Cerebellar cortex (tissue), 1 donor: Measurements from ENCODE around the gene FBP1.
A peak's percentile ranks its signal among the peaks of the same experiment; 100 is the strongest.

Experiments used
- DNase-seq: peaks from one replicate; pipeline ENCODE4 v3.0.0-alpha.2; 2015; ENCODE audit warnings: low spot score

Gene FBP1

DNA sequence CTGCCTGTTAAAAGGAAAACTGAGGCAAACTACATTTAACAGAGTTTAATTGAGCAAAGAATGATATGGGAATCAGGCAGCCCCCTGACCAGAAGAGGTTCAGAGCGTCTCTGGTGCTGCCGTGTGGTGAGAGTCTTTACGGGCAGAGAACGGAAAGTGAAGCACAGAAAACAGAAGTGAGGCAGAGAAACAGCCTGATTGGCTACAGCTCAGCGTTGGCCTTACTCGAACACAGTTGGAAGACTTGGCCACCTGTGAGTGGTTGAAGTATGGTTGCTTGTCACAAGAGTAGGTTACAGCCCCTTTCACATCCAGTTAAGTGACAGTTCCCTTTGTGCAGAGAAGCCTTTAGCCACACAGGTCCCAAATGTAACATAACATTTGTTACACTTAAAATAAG, 16.9 kb upstream of the FBP1 start:
- DNase-seq = peak; percentile 67

DNA sequence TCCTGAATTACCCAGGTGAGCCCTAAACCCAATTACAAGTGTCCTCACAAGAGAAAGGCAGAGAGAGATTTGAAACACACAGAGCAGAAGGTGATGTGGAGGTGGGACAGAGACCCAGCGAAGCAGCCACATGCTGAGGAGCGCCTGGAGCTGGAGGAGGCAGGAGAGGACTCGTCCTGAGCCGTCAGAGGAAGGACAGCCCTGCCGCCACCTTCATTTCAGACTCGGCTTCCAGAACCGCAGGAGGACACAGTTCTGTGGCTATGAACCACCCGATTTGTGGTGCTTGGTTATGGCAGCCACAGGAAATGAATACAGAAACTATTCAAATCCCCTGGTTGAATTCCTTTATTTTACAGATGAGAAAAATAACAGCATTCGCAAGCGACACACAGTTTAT, 16.4 kb upstream of the FBP1 start:
- no peak for DNase-seq

DNA sequence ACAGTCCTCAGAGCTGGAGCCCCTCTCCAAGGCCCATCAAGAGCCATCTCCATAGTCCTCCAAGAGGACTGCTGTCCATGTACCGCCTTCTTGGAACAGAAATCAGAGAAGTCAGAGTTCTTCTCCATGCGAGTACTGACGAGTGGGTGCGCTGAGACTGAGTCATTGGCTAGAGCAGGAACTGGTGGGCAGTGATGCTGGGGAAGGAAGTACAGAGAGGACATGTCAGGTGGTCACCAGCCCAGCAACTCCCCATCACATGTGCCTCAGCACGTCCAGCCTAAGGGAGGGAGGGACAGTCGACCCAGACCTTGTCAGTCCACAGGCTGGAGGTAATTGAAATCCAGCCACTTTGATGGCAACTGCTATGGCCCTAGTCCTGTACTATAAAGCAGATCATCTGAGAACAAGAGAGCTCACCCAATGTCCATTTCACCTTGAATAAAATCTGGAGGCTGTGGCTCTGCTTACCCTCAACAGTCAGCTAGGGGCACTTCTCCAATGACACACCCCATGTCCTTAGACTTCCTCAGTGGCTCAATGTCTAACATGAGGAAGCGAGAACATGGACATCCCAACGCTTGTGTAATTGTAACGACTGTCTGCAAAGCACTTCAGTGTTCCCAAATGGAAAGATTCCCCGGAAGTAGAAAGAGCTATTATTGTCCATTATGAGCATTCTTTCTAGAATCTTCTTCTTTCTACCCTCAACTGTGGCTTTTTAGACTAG, 15.0 kb upstream of the FBP1 start:
- DNase-seq = no peak

DNA sequence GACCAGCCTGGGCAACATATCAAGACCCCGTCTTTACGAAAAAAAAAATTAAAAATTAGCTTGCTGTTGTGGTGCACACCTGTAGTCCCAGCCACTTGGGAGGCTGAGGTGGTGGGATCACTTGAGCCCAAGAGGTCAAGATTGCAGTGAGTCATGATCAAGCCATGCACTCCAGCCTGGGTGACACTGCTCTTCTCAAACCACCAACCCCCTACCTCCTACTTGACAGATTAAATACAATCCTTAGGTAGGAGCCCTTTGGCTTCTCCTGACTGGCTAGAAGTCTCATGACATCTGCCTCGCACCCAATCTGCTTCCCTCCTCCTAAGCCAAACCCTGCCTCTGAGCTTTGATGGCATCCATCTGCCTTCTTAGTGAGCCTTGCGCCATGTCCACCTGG, 11.6 kb upstream of the FBP1 start:
- DNase-seq = no peak

DNA sequence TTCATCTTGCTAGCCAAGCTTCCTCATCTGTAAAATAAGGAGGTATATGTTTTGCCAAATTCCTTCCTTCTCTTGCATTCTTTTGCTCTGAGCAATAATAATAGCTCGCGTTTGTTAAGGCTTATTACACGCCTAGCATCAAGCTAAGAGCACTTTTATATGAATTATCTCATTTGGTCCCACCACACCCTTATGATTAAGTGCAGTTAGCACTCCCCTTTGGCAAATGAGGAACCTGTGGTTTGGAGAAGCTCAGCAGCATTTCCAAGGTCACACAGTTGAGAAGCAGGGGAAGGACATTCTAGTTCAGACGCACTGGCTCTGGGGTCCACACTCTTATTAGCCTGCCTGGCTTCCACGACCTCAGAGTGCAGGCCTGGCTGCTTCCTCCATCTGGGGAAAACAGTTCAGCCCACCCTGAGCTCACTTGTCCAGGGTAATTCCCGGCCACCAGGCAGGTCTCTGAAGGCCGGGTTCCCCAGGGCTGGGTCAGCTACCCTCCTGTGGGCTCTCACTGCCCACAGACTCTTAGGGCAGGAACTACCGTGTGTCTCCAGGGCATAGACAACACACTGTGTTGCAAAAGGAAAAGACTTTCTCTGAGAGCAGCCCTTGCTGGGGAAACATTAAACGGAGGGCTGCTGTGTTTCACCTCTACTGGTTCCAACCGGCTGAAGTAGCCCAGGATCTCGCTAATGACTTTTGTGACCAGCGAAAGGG, 9.9 kb upstream of the FBP1 start:
- DNase-seq = no peak

DNA sequence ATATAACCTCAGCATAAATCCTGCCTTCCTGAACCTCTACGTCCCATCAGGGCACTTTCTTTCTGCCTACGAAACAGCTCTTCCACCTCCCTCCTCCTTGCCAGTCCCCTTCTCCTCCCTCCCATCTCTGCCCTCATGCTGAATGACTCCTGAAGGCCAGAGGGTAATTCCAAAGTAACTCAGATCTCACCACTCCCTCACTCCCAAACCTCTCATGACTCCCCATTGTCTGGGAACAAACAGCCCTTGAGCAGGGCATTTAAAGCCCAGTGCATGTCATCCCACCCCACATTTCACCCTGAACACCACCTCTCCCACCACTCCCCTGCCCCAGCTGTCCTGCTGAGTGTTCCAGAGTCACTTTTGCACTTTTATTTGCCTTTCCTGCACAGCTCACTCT, 8.9 kb upstream of the FBP1 start:
- DNase-seq = no peak

DNA sequence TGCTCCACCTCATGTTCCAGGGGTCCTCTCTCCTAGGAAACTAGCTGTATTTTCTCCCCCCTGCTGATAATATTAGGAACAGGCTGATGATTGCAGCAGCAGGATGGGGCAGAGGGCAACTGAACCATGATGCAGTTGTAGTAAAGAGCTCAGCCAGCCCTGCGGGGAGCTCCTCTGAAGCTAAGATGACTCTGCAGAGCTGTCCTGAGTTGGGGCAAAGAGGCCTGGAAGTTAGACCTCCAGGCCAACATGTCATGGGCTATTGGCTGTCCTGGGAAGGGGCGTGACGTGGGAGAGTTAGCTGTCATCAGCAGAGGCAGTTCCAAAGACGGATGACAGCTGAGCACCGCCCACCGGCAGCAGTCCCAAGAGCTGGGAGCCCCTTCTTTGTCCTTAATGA, 6.6 kb upstream of the FBP1 start:
- DNase-seq = peak; percentile 78

DNA sequence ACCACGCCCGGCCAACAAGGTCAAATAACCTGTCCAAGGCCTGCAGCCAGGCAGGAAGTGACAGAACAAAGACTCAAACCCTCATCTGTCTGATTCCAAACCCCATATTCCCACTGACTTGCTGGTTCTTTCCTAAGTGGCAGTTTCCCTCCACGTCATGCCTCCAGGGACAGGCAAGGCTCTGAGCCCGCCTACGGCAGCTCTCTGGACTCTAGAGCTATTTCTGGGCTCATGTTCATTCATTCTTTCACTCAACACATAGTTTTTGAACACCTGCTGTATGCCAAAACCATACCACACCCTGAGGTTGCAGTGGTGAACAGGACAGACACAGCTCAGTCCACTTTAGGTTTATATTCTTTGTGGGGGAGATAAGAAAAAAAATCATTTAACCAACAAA, 5.2 kb upstream of the FBP1 start:
- no peak for DNase-seq

DNA sequence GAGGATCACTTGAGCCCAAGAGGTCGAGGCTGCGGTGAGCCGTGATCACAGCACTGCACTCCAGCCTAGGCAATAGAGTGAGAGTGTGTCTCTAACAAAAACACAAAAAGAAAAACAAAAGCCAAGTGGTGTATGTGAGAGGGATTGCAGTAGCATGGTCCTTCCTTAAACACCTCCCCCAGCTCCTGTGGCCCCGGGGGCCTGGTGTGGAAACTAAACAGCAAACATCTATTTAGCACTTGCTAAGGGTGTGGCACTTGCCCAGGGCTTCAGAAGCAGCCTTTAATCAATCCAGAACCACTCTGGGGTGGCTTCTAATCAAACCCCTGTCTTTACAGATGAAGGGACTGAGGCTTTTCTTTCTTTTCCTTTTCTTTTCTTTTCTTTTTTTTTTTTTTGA, 4.4 kb upstream of the FBP1 start:
- DNase-seq = no peak

DNA sequence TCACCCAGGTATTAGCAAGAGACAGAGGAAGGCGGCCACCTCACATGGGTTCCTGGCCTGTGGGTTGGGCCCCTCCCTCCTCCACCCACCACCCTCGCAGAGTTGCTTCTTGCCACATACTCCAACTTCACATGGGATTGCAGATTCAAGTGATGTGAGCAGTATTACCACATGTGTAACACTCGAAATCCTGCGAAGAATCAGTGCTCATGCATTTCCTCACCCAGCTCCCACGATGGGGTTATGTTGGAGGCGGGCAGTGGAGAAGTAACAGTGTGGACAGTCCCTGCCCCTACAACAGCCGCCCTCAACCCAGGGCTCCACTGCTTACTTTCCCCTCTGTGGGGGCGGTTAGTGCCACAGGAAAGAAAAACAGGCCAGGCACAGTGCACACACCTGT, 3.9 kb upstream of the FBP1 start:
- no peak for DNase-seq

DNA sequence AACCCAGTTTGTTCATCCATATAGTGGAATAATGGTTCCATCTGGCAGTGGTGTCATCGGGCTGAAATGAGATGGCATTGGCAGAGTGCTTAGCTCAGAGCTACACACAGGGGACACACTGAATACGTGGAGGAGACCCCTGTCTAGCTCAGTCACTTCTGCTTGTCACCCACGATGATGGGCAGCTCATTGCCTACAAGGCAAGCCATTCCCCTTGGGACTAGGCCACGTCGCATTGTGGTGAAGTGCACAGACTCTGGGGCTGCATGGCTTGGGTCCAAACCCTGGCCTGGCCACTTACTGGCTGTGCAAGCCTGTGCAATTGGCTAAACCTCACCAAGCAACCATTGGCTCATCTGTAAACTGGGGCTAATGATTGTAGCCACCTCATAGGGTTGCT, 3.2 kb upstream of the FBP1 start:
- no peak for DNase-seq

DNA sequence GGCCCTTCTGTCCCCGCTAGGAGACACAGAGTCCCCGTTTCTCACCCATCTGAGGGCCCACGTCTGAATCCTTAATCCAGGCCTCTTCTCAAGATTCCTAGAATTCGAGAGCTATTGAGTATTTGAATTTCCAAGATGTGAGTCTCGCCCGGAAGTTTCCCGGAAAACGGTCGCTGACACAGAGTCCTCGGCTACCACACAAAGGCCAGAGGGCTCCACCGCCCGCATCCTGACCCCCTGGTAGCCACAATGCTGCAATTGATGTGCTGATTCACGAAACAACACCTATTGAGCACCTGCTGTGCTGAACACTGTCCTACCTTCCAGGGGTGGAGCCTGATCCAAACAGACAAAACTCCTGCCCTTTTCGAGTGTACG, 670 bp upstream of the FBP1 start:
- DNase-seq = no peak

DNA sequence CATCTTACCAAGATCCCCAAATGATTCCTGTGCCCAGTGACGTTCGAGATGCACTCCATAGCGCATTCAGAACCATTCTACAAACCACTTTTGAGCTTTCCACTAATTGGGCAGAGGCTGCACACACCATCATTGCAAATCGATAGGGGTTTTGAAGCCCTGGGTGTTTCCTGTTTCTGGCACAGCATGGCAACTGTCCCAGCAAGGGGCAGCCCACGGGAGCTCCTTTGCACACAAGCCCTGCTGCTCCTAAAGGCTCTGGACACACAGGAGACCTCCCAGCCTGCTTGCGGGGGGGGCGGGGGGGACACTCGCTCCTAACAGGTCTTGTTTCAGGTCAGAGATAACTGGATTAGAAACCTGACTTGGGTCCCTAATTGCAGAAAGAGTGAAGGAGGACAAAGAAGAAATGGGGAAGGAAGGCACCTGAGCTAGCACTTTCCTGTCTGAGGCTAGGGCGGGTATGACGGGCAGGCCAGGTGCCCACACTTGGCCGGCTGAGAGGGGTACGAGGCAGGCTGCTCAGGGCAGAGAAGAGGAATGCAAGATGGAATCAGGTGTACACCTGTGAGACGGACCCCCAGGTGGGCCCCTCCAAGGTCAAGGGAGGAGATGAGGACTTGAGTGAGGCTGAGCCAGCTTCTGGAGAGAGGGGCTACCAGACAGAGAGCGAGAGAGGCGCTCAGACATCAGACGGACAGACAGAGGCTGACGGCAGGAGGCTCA, 820 bp downstream of the FBP1 start:
- DNase-seq = no peak

DNA sequence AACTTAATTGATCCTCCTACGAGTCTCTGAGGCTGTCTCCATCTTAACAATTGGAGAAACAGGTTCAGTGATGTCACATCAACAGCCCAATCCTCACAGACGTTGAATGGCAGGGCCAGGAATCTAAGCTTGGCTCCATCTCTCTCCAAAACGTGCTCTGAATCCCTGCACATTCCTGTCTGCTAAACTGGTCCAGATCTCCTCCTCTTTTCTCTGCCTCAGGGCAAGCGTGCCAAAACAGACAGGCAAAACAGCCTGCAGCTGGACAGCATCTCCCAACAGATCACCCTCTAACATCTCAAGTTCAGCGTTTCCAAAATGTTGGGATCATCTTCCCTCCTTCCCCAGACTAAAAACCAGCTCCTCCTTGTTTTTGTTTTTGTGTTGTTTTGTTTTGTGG, 6.6 kb downstream of the FBP1 start:
- DNase-seq = no peak

DNA sequence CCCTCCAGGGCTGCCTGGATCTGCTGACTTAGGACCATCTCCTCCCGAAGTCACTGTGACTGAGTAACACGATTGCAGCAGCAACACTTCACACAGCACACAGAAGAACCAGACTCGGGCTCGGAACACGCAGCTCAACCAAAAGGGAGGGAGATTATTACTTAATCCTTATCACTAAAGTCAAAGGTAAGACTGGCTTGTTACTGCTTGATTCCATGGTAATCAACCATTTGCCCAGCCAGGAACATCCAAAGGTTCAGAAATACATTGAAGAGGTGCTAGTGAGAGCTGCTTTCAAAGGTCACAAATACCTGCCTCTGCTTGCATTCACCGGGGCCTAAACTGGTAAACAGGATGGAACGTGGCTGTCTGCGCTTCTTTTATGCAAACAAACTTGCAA, 7.7 kb downstream of the FBP1 start:
- DNase-seq = no peak

DNA sequence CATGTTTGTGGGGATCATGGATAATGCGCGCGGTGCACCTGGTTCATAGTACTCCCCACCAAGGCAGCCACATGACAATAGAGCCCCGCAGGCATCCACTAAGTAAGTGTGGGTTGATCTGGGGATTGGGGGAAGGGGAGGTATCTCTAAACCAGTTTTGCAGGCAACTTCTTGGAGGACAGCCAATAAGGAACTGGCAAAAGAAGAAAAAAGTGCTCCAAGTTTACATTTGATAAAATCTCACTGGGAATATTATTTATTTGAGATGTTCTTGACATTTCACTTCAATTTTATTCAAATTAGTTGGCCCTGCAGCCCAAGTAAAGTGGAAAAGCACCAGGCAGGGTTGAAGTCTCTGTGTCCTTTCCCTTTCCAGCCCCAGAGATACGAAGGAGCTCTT, 8.5 kb downstream of the FBP1 start:
- no peak for DNase-seq

DNA sequence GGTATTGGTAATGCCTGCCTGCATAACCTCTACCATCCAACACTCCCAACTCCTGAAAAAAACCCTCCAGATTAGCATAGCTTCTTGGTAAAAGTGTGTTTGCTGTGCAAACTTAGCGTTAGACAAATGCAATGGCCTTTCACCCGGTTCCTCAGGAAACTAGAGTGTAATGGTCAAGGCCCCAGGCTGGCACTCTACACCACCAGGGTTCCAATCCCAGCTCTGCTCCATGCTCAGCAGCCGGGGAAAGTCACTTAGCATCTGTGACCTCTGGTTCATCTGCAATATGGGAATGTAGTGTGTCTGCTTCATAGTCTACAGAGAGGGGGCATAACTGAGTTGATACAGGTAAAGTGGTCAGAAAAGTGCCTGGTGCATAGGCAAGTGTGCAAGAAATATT, 9.0 kb downstream of the FBP1 start:
- no peak for DNase-seq

DNA sequence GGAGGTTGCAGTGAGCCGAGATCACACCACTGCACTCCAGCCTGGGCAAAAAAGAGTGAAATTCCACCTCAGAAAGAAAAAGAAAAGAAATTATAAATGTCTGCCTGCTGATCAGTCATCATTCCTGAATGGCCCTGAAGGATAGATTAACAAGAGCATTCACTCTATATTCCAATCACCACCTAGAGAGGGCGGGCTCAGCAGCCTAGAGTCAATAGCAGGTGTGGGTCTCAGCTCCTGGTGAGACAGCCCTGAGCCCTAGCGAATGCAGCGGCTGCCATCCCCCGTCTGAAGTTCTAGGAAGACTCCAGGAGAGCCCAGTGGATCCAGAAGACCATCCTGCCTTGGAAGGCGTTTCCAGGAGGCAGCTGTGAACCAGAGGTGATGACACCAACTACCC, 12.0 kb downstream of the FBP1 start:
- no peak for DNase-seq

DNA sequence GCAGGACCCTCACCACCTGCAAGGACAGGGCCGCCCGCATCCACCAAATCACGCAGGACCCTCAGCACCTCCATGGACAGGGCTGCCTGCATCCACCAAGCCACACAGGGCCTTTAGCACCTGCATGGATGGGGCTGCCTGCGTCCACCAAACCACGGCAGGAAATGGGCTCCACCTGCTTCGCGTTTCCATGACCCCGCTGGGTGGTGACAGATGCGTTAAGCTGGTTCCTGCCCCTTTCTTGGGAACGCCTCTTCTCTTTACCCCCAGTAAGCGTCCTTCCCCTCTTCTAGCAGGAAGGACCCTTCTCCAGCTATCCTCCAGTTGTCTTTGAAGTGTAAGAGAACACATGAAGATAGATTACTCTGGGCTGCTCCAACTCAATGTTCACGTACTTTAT, 13.5 kb downstream of the FBP1 start:
- DNase-seq = peak; percentile 22

DNA sequence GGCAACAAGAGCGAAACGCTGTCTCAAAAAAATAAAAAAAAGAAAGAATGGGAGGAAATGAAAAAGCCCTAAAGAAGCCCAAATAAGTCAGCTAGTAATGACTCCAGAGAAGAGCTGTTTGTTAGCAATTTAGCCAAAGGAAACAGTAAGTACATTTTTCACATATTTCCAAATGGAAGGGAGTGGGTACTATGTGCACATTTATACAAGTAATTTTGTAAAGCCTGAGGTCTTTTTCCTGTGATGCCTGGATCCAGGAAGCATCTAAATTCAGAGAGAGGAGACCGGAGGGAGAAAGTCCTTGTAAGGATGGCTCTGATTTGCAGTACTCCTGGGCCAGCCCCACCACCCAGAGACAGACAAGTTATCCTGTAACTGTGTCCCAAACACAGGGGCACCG, 14.7 kb downstream of the FBP1 start:
- DNase-seq = peak; percentile 51

DNA sequence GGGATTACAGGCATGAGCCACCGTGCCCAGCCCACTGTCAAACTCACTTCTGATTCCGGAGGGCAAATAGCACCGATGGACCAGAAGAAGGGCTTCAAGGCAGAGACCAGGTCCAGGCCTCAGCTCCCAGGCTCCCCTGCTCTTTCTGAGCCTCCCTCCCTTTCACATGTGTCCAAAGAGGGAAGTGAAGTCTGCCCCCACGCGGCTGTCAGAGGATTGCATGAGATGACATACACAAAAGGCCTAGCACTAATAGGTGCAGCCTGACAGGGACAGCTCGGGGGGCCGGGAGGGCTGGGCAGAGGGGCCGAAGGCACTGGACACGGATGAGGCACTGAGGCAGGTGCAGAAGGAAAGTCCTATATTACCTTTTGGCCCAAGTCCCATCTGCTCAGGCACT, 16.1 kb downstream of the FBP1 start:
- DNase-seq = peak; percentile 73

DNA sequence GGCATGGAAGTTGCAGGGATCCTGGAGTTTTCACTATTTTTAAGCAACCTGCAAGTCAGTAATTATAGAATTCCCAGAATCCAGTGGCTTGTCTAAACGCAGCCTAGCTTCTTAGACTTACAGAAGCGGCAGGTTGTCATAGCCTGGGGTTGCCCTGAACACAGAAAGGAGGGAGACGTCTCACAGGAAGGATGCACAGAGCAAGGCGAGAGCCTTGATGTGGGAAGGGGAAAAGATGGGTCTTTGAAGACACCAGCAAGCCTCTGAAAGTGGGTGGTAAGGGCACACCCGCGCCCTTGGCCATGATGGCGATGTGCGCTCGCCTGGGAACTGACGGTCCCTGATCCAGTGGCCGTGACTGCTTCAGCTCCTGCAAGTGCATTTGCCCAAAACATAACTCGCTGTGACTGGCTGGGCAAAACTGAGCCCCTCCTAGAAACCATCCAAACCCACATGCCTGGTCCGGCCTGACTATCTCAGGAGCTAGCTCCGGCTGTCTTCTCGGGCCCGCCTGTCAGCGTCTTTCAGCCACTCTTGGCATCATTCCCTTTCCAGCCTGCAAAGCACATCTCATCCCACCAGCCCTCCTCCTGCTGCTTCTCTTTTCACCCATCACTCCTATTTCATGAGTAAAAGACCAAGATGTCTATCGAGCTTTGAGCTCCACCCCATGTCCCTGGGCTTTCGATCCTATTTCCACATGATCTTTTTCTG, 17.1 kb downstream of the FBP1 start:
- no peak for DNase-seq

DNA sequence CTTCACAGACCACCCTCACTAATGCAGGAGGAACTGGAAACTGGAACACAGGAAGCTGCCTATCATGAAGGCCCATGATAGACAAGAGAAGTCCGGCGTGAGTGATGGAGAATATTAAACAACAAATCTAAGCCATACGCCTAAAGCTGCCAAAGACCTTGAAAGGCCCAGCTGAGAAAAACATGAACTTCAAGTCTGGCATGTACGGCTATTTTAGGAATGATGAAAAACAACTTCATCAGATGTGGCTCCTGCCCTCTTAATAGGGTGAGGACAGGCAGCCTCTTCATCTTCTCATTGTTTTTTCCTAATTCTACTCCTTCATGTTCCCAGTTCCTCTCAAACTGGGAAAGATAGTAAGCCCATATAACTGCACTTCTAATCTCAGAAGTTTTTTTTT, 20.3 kb downstream of the FBP1 start:
- no peak for DNase-seq
